HTR-8/SVneo (cell line): ENCODE results near the gene LRRC10.

Source experiments
- DNase-seq: peaks from one replicate; pipeline ENCODE4 v3.0.0; 2011; ENCODE audit warnings: low spot score, mixed read lengths; ENCODE audit not compliant: insufficient read length
- FAIRE-seq: peaks from 2 replicates; lab custom pipeline; 2011; peaks lifted over from hg19 to GRCh38; lab: Jason Lieb, UNC

The LRRC10 gene

GRCh38 chr12:69575346-69575745, 35.4 kb downstream of the LRRC10 start:
- FAIRE-seq: no peak
- no peak for DNase-seq

- DNase-seq (peak; percentile 32), FAIRE-seq (no peak)
Measured at GRCh38 chr12:69570545-69571399, 39.9 kb downstream of the LRRC10 start.

- no peak for FAIRE-seq
- peak; percentile 27 for DNase-seq
Measured at GRCh38 chr12:69570000-69570516, 40.6 kb downstream of the LRRC10 start.

GRCh38 chr12:69569236-69569635, 41.5 kb downstream of the LRRC10 start:
- DNase-seq: no peak
- no peak for FAIRE-seq

- no peak for FAIRE-seq
- DNase-seq: no peak
Measured at GRCh38 chr12:69566603-69567002, 44.1 kb downstream of the LRRC10 start.

GRCh38 chr12:69563166-69563762, 47.4 kb downstream of the LRRC10 start:
- DNase-seq: no peak
- FAIRE-seq: no peak
